Glutamatergic neuron (in vitro differentiated cells): Measurements from ENCODE around the gene TTC13. TPM values are rescaled to one million over a fixed set of nuclear protein-coding genes. Genes with fewer than 3 reads are reported as not detected.

Experiments
- DNase-seq: peaks from one replicate; pipeline ENCODE4 v3.0.0; 2022
- H3K27ac Mint-ChIP-seq: one replicate; pipeline ENCODE4 v1.8.0; 2020; ENCODE audit warnings: mild to moderate bottlenecking, mixed read lengths, inconsistent platforms; ENCODE audit not compliant: unreplicated experiment
- H3K27me3 Mint-ChIP-seq: one replicate; pipeline ENCODE4 v1.8.0; 2020; ENCODE audit warnings: mild to moderate bottlenecking, moderate library complexity, mixed read lengths, inconsistent platforms; ENCODE audit not compliant: unreplicated experiment
- H3K36me3 Mint-ChIP-seq: one replicate; pipeline ENCODE4 v1.8.0; 2020; ENCODE audit warnings: mild to moderate bottlenecking, mixed read lengths, inconsistent platforms; ENCODE audit not compliant: unreplicated experiment
- H3K4me1 Mint-ChIP-seq: one replicate; pipeline ENCODE4 v1.8.0; 2020; ENCODE audit warnings: mild to moderate bottlenecking, low read depth, mixed read lengths, inconsistent platforms; ENCODE audit not compliant: unreplicated experiment
- H3K4me3 Mint-ChIP-seq: one replicate; pipeline ENCODE4 v1.8.0; 2020; ENCODE audit warnings: mild to moderate bottlenecking, mixed read lengths, inconsistent platforms; ENCODE audit not compliant: unreplicated experiment
- H3K9me3 Mint-ChIP-seq: one replicate; pipeline ENCODE4 v1.8.0; 2020; ENCODE audit warnings: mild to moderate bottlenecking, moderate library complexity, mixed read lengths, inconsistent platforms; ENCODE audit not compliant: unreplicated experiment
- CTCF ChIP-seq: fragments of 200-600 bp; sonication (generic); IDR thresholded peaks from one replicate; pipeline ENCODE4 v1.5.0; 2021; ENCODE audit not compliant: partially characterized antibody, unreplicated experiment
- total RNA-seq: library from RNA; stranded (reverse); fragmentation: NEBNext Ultra II Directional; extraction: Animal tissue kit (Norgen Biotek cat#: 25700); gene quantifications from one replicate; pipeline ENCODE4 v1.2.1, GENCODE V29; 2021; ENCODE audit not compliant: unreplicated experiment

The TTC13 gene
- total RNA-seq, 1 donor from 2014 or later, result 25.1 TPM

- no peak for DNase-seq
- Mint-ChIP-seq H3K4me1 (peaks cover 5% of the 10 kb centered on the region), H3K4me3 (no peak overlapping the region), H3K9me3 (no peaks in the 10 kb centered on the region), H3K36me3 (no peaks in the 10 kb centered on the region), H3K27me3 (peaks cover 4% of the 10 kb centered on the region), H3K27ac (no peak overlapping the region)
- no peak for TF ChIP-seq CTCF
These were observed 84.6 kb downstream of the TTC13 start for GRCh38 chr1:230894032-230894431.

GRCh38 chr1:230892018-230892491 is 86.6 kb downstream of the TTC13 start:
- Mint-ChIP-seq H3K27me3 (peaks cover 3% of the 10 kb centered on the region), H3K27ac (no peak overlapping the region), H3K9me3 (no peaks in the 10 kb centered on the region)

GRCh38 chr1:230891413-230891812 is 87.2 kb downstream of the TTC13 start:
- no peak overlapping the region for H3K27ac Mint-ChIP-seq

More at GRCh38 chr1:230892018-230892491, 86.6 kb downstream of the TTC13 start:
- no peak for DNase-seq
- Mint-ChIP-seq H3K36me3 (no peaks in the 10 kb centered on the region), H3K4me3 (no peak overlapping the region), H3K4me1 (peaks cover 5% of the 10 kb centered on the region)
- TF ChIP-seq CTCF, result no peak

GRCh38 chr1:230884646-230885045 is 94.0 kb downstream of the TTC13 start:
- Mint-ChIP-seq H3K27me3 (peaks cover 5% of the 10 kb centered on the region), H3K27ac (no peak overlapping the region), H3K9me3 (no peaks in the 10 kb centered on the region), H3K4me1 (no peaks in the 10 kb centered on the region), H3K4me3 (no peak overlapping the region), H3K36me3 (peaks cover 12% of the 10 kb centered on the region)
- no peak for DNase-seq
- TF ChIP-seq CTCF, result no peak

More at GRCh38 chr1:230891413-230891812, 87.2 kb downstream of the TTC13 start:
- no peak for DNase-seq
- no peak for TF ChIP-seq CTCF
- Mint-ChIP-seq H3K27me3 (peaks cover 3% of the 10 kb centered on the region), H3K36me3 (no peaks in the 10 kb centered on the region), H3K9me3 (no peaks in the 10 kb centered on the region), H3K4me1 (peaks cover 5% of the 10 kb centered on the region), H3K4me3 (no peak overlapping the region)

- no peak for TF ChIP-seq CTCF
- H3K9me3 Mint-ChIP-seq, result no peaks in the 10 kb centered on the region
- peaks cover 2% of the 10 kb centered on the region for H3K4me1 Mint-ChIP-seq
- no peak for DNase-seq
- no peak overlapping the region for H3K27ac Mint-ChIP-seq
- peaks cover 2% of the 10 kb centered on the region for H3K27me3 Mint-ChIP-seq
- no peak overlapping the region for H3K4me3 Mint-ChIP-seq
- H3K36me3 Mint-ChIP-seq, result peaks cover 12% of the 10 kb centered on the region
These were observed 94.7 kb downstream of the TTC13 start for GRCh38 chr1:230883967-230884366.
